Spleen (tissue), 11 donors: ENCODE results near the gene RNF115. TPM values are rescaled to one million over a fixed set of nuclear protein-coding genes. Genes with fewer than 3 reads are reported as not detected.

ENCODE experiments used
- DNase-seq: peaks from one replicate; pipeline ENCODE4 v3.0.0-alpha.2; 2020
- H3K27ac ChIP-seq, 8 donors: fragments of 200-600 bp; sonication (generic) in 7 of 8; 1 replicate in 4 of 8; 2 replicates in 4 of 8; pipeline versions ENCODE4 v1.5.0 to v1.8.0; 2016 to 2021; ENCODE audit warnings: inconsistent platforms in 4 of 8, mild to moderate bottlenecking in 4 of 8, moderate library complexity in 1 of 8
- H3K27me3 ChIP-seq, 7 donors: fragments of 200-600 bp; sonication (generic) in 6 of 7; replicated peaks in 1 of 7; 1 replicate in 4 of 7; 2 replicates in 3 of 7; pipeline versions ENCODE4 v1.5.0 to v1.8.0; 2016 to 2021; ENCODE audit warnings: inconsistent platforms in 3 of 7, mild to moderate bottlenecking in 1 of 7
- H3K36me3 ChIP-seq, 6 donors: fragments of 200-600 bp; sonication (generic) in 5 of 6; 1 replicate in 4 of 6; 2 replicates in 2 of 6; pipeline versions ENCODE4 v1.5.0 to v1.8.0; 2016 to 2021; ENCODE audit warnings: inconsistent platforms in 2 of 6
- H3K4me1 ChIP-seq, 6 donors: fragments of 200-600 bp; sonication (generic) in 5 of 6; 1 replicate in 3 of 6; 2 replicates in 3 of 6; pipeline versions ENCODE4 v1.5.0 to v1.8.0; 2016 to 2021; ENCODE audit warnings: inconsistent platforms in 3 of 6
- H3K4me3 ChIP-seq, 8 donors: fragments of 200-600 bp; sonication (generic) in 7 of 8; 1 replicate in 4 of 8; 2 replicates in 4 of 8; pipeline versions ENCODE4 v1.5.0 to v1.8.0; 2016 to 2021; ENCODE audit warnings: inconsistent platforms in 4 of 8, mild to moderate bottlenecking in 4 of 8, moderate library complexity in 2 of 8
- H3K9me3 ChIP-seq, 8 donors: fragments of 200-600 bp; sonication (generic) in 7 of 8; 1 replicate in 4 of 8; 2 replicates in 4 of 8; pipeline versions ENCODE4 v1.5.0 to v1.8.0; 2016 to 2021; ENCODE audit warnings: inconsistent platforms in 4 of 8
- CTCF ChIP-seq, 11 experiments: fragments of 200-600 bp in 7 of 11; fragments of 450-650 bp in 4 of 11; sonication (generic) in 4 of 11; IDR thresholded peaks in 8 of 11; conservative IDR thresholded peaks in 3 of 11; 1 replicate in 7 of 11; 2 replicates in 4 of 11; pipeline versions ENCODE4 v1.4.0 to v1.8.0; 2016 to 2021; ENCODE audit warnings: antibody characterized with exemption in 11 of 11, inconsistent platforms in 4 of 11, mild to moderate bottlenecking in 1 of 11
- POLR2A ChIP-seq, 3 donors: fragments of 450-650 bp; IDR thresholded peaks; one replicate each; pipeline ENCODE4 v1.5.1; 2017; ENCODE audit warnings: antibody characterized with exemption in 3 of 3, mild to moderate bottlenecking in 1 of 3
- POLR2AphosphoS5 ChIP-seq, 3 donors: sonication (generic); formaldehyde crosslinking; IDR thresholded peaks; one replicate each; pipeline ENCODE4 v1.5.1; 2017; ENCODE audit warnings: antibody characterized with exemption in 3 of 3
- WGBS, 5 donors: extraction: QIAGEN DNeasy Blood & Tissue Kit in 3 of 5; methylation state at CpG; one replicate each; pipeline versions ENCODE4 v1.1.5 to v1.1.7; 2013 to 2018; 5-methylcytosine and 5-hydroxymethylcytosine counted together
- intact Hi-C: fragments of 100-400 bp; cut with DNase I; formaldehyde crosslinking; loops from one replicate; pipeline ENCODE4 v1.15.0; 2023; ENCODE audit warnings: low total_unique reads
- polyA plus RNA-seq, 3 donors: library from polyadenylated mRNA; stranded (reverse); fragments of 200-250 nt; gene quantifications; one replicate each; pipeline ENCODE4 v1.2.1, GENCODE V29; 2013
- total RNA-seq, 7 donors: library from RNA; depleted of rRNA in 3 of 7; stranded (reverse); fragments of >200 nt in 3 of 7; fragmentation: NEBNext Ultra II Directional in 4 of 7; extraction: Animal tissue kit (Norgen Biotek cat#: 25700) in 4 of 7; gene quantifications; one replicate each; pipeline versions ENCODE4 v1.1.0 to v1.2.1, GENCODE V29; 2016 to 2021
- donor health status: healthy with polysubstance abuse.
- donor health status: DM: no; HTN: no; CAD: no; lungs with moderate emphysema.
- donor health status: DM: no; HTN: no; CAD: no.
- donor health status: Bipolar disorder and iron deficiency.
- donor health status: healthy.
- donor health status: DM: no; HTN: no; CAD: no.
- donor health status: DM: yes; HTN: yes; CAD: no.

RNF115 gene
- total and polyA plus RNA-seq, 10 donors = 4.8 to 27.2 (median 15.0) TPM

GRCh38 chr1:145759721-145760120, 64.2 kb downstream of the RNF115 start:
- Histone ChIP-seq H3K4me3 (no peak overlapping the region), H3K27ac (no peak overlapping the region), H3K27me3 (no peaks in the 10 kb centered on the region), H3K9me3 (peaks cover 0 to 19% (median 14%) of the 10 kb centered on the region in 8 donors), H3K4me1 (no peaks in the 10 kb centered on the region), H3K36me3 (peaks cover 0 to 91% (median 22%) of the 10 kb centered on the region in 6 donors)
- TF ChIP-seq POLR2A (IDR thresholded peaks at IDR 0.05) (no peak), CTCF (IDR thresholded peaks at IDR 0.05 in 8 of 11, conservative IDR thresholded peaks at IDR 0.05 in 3 of 11) (no peak), POLR2AphosphoS5 (IDR thresholded peaks at IDR 0.05) (no peak)
- DNase-seq = no peak
- WGBS, 5 donors = 92 to 100% (median 98%) methylated on average over 1 of the region's 1 CpG
- intact Hi-C loops = no loop called here

GRCh38 chr1:145758575-145758974, 65.3 kb downstream of the RNF115 start:
- TF ChIP-seq POLR2AphosphoS5 (IDR thresholded peaks at IDR 0.05) = no peak
- TF ChIP-seq POLR2A (IDR thresholded peaks at IDR 0.05) = no peak
- TF ChIP-seq CTCF (IDR thresholded peaks at IDR 0.05 in 8 of 11, conservative IDR thresholded peaks at IDR 0.05 in 3 of 11) = no peak
- peaks cover 0 to 93% (median 21%) of the 10 kb centered on the region in 6 donors for H3K36me3 ChIP-seq
- no peaks in the 10 kb centered on the region for H3K27me3 ChIP-seq
- H3K9me3 ChIP-seq = peaks cover 0 to 19% (median 14%) of the 10 kb centered on the region in 8 donors
- no peak overlapping the region for H3K4me3 ChIP-seq
- H3K27ac ChIP-seq = no peak overlapping the region
- intact Hi-C loops = no loop called here
- 76 to 100% (median 95%) methylated on average over 1 of the region's 1 CpG for WGBS, 5 donors
- no peak for DNase-seq
- H3K4me1 ChIP-seq = no peaks in the 10 kb centered on the region

GRCh38 chr1:145758116-145758515, 65.8 kb downstream of the RNF115 start:
- Histone ChIP-seq H3K36me3 (peaks cover 0 to 93% (median 19%) of the 10 kb centered on the region in 6 donors), H3K27me3 (no peaks in the 10 kb centered on the region), H3K4me1 (no peaks in the 10 kb centered on the region), H3K4me3 (no peak overlapping the region), H3K9me3 (peaks cover 0 to 19% (median 14%) of the 10 kb centered on the region in 8 donors), H3K27ac (no peak overlapping the region)
- TF ChIP-seq POLR2AphosphoS5 (IDR thresholded peaks at IDR 0.05) = no peak
- no peak for TF ChIP-seq POLR2A (IDR thresholded peaks at IDR 0.05)
- TF ChIP-seq CTCF (IDR thresholded peaks at IDR 0.05 in 8 of 11, conservative IDR thresholded peaks at IDR 0.05 in 3 of 11) = no peak
- 95 to 100% (median 97%) methylated on average over 1 of the region's 1 CpG for WGBS, 5 donors
- intact Hi-C loops = no loop called here
- no peak for DNase-seq

DNA sequence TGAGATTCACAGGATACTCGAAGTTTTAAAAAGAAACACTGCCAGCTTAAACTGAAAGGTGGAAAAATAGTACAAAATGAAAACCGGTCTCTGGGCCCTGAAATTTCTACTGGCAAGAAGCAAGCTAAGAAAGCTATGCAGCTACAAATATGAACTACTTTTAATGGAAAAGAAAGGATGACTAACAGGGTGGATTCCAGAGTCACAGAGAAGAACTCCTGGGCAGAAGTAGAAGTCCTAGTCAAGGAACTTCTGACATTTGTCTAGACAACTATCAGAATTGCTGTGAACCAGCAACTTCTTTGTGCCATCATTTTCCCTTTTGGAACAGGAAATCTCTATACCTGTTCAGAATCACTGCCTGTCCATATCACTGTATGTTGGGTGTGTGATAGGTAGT, 66.5 kb downstream of the RNF115 start:
- intact Hi-C loops = no loop called here
- Histone ChIP-seq H3K9me3 (peaks cover 0 to 19% (median 14%) of the 10 kb centered on the region in 8 donors), H3K4me1 (no peaks in the 10 kb centered on the region), H3K27ac (no peak overlapping the region), H3K27me3 (no peaks in the 10 kb centered on the region), H3K36me3 (peaks cover 0 to 93% (median 21%) of the 10 kb centered on the region in 6 donors), H3K4me3 (no peak overlapping the region)
- no peak for DNase-seq
- WGBS, 5 donors = 94 to 96% (median 96%) methylated on average over 2 of the region's 2 CpGs
- TF ChIP-seq POLR2A (IDR thresholded peaks at IDR 0.05) (no peak), POLR2AphosphoS5 (IDR thresholded peaks at IDR 0.05) (no peak), CTCF (IDR thresholded peaks at IDR 0.05 in 8 of 11, conservative IDR thresholded peaks at IDR 0.05 in 3 of 11) (no peak)
